ENCODE measurements around the gene SLC5A1. TPM values are rescaled to one million over a fixed set of nuclear protein-coding genes. Genes with fewer than 3 reads are reported as not detected.
"Not testable (repeated sequence)": the region's sequence is repeated elsewhere in the genome, so short reads cannot be mapped to it uniquely, and the experiment has no call there.

Gene SLC5A1
- total RNA-seq, 1 donor from 2014 or later, result not detected

GRCh38 chr22:32097881-32098499 lies 54.9 kb downstream of the SLC5A1 start:
- DNase-seq, result no peak

- no peak for DNase-seq
Measured at GRCh38 chr22:32100711-32101110, 57.6 kb downstream of the SLC5A1 start.

- peak; percentile 48 for DNase-seq
Measured at GRCh38 chr22:32103658-32104315, 60.7 kb downstream of the SLC5A1 start.

- peak; percentile 42 for DNase-seq
Measured at GRCh38 chr22:32106930-32107329, 63.9 kb downstream of the SLC5A1 start.

GRCh38 chr22:32112380-32112779 lies 69.3 kb downstream of the SLC5A1 start:
- DNase-seq, result no peak

GRCh38 chr22:32119568-32120235 lies 76.6 kb downstream of the SLC5A1 start:
- DNase-seq, result no peak

- no peak for DNase-seq
Measured at GRCh38 chr22:32120603-32121002, 77.5 kb downstream of the SLC5A1 start.

GRCh38 chr22:32122899-32123298 lies 79.8 kb downstream of the SLC5A1 start:
- no peak for DNase-seq

- DNase-seq, result no peak
Measured at GRCh38 chr22:32123657-32124056, 80.6 kb downstream of the SLC5A1 start.

- DNase-seq, result no peak
Measured at GRCh38 chr22:32127904-32128303, 84.8 kb downstream of the SLC5A1 start.

- DNase-seq, result no peak
Measured at GRCh38 chr22:32130464-32130863, 87.4 kb downstream of the SLC5A1 start.

GRCh38 chr22:32132126-32132525 lies 89.1 kb downstream of the SLC5A1 start:
- no peak for DNase-seq

- DNase-seq, result no peak
Measured at GRCh38 chr22:32132783-32133182, 89.7 kb downstream of the SLC5A1 start.

GRCh38 chr22:32134796-32135195 lies 91.7 kb downstream of the SLC5A1 start:
- DNase-seq, result not testable (repeated sequence)

- peak; percentile 68 for DNase-seq
Measured at GRCh38 chr22:32135958-32136357, 92.9 kb downstream of the SLC5A1 start.

- peak; percentile 20 for DNase-seq
Measured at GRCh38 chr22:32136881-32137280, 93.8 kb downstream of the SLC5A1 start.

GRCh38 chr22:32137731-32138324 lies 94.8 kb downstream of the SLC5A1 start:
- DNase-seq, result not testable (repeated sequence)

- not testable (repeated sequence) for DNase-seq
Measured at GRCh38 chr22:32138576-32138975, 95.5 kb downstream of the SLC5A1 start.

- not testable (repeated sequence) for DNase-seq
Measured at GRCh38 chr22:32140688-32141087, 97.6 kb downstream of the SLC5A1 start.

- DNase-seq, result peak; percentile 27
Measured at GRCh38 chr22:32142600-32142999, 99.5 kb downstream of the SLC5A1 start.

GRCh38 chr22:32144496-32145274 lies 101.6 kb downstream of the SLC5A1 start:
- no peak for DNase-seq

- DNase-seq, result not testable (repeated sequence)
Measured at GRCh38 chr22:32147128-32147527, 104.1 kb downstream of the SLC5A1 start.

- not testable (repeated sequence) for DNase-seq
Measured at GRCh38 chr22:32148372-32148771, 105.3 kb downstream of the SLC5A1 start.
